NCI-H2196 (cell line): ENCODE data around the gene NPBWR2.
"Not testable (repeated sequence)": the region's sequence is repeated elsewhere in the genome, so short reads cannot be mapped to it uniquely, and the experiment has no call there.

Experiments
- DNase-seq: peaks from one replicate; lab custom pipeline; 2025; ENCODE audit not compliant: unreplicated experiment; lab: John Stamatoyannopoulos, UW

NPBWR2 gene

DNA sequence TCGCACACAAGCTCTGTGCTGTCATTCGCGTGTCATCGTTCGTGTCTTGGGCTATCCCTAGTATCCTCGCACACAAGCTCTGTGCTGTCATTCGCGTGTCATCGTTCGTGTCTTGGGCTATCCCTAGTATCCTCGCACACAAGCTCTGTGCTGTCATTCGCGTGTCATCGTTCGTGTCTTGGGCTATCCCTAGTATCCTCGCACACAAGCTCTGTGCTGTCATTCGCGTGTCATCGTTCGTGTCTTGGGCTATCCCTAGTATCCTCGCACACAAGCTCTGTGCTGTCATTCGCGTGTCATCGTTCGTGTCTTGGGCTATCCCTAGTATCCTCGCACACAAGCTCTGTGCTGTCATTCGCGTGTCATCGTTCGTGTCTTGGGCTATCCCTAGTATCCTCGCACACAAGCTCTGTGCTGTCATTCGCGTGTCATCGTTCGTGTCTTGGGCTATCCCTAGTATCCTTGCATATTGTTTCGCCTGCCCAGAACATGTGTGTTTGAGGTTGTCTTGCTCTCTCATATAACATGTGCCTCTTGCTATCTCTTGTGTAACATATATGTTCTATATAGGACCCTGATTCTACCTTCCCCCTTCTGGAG lies 20.0 kb downstream of the NPBWR2 start:
- DNase-seq: not testable (repeated sequence)

DNA sequence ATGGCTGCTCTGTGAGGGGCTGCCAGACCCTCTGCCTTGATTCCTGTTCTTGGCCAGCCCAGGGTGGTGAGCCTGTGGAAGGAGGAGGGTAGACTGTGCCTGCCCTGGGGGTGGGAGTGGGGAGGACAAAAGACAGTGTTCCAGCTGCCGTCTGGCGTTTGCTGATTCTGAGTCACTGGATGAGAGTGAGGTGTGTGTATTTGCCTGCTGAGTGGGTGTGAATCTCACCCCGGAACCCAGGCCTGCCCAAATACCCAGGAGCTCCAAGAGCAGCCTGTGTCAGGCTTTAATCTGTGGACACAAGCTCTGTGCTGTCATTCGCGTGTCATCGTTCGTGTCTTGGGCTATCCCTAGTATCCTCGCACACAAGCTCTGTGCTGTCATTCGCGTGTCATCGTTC lies 20.6 kb downstream of the NPBWR2 start:
- DNase-seq: no peak

DNA sequence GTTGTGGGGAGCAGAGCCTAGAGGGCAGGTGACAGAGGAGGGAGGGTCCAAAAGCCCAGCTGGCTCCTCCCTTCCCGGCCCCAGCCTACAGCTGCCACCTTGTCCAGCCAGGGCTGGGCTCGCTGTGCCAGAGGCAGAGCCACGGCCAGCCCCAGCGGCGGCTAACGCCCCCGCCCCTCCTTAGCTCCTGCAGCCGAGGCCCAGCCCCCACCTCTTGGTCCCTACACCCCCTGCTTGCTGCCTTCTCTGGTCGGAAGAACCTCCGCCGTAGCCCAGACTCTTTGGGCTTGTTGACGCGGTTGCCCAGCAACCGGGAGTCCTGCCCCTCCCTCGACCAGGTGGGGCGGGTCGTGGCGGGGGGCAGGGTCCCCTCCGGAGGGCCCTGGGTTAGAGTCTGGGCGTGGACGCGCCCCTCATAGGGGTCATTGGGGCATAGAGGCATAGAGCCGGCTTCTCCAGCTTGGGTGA lies 22.6 kb downstream of the NPBWR2 start:
- DNase-seq: peak; percentile 50

DNA sequence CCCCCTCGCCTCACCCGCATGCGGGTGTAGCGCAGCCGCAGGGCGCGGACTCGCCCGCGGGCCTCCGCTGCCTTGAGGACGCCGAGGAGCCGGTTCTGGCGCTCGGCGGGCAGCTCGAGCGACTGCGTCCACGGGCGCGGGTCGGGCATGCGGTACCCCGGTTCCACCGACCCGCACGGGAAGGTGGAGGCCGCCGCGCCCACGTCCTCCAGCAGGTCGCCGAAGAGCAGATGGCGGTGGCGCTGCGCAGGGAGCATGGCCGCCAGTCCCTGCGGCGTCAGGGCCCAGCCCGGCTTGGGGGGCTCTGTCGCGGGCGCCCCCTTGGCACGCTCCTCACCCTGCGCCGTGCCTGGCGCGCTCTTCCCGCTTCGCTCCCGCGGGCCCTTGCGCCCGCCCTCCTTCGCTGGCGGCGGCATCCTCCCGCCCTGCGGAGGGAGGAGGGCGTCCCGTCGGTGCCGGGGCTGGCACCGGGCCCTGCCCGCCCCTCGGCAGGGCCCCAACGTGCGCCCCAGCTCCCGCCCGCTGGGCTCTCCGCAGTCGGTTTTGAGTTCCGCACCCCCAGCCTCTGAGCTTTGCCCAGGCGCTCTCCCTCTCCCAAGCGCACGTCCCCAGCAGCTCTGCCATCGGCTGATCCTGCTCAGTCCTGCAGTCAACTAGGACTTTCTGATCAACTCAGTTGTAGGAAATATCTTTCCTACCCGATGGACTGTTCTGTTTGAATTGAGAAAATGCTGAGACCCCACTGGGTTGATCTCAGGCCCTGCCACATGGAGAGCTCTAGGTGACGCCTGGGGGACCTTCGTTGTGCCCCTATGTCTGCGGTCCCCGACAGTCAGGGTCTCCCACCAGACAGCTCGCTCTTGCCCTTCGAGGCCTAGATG lies 23.3 kb downstream of the NPBWR2 start, which contains the start of gene LKAAEAR1:
LKAAEAR1 (minus strand) TSS at position 595 of the 881 bp plus-strand sequence; CDS start at position 416, 179 bp downstream.
- DNase-seq: no peak

DNA sequence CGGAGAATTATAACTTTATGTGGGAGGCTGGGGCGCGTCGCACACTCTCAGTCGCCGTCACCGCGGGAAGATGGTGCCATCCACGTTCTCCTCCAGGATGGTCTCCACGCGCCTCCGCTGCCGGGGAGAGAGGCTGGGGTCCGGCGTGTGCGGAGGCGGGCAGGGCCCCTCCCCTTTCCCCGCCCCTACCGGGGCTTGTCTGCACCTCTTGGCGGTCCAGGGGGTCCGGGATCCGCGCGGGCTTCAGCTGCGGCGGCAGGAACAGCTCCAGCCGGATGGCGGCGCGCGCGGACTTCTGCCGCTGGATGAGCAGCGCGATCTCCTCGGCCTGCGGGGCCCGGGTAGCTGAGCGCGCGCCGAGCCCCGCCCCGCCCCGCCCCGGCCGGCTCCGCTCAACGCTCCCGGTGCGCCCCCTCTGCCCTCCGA lies 24.0 kb downstream of the NPBWR2 start:
- DNase-seq: peak; percentile 91

- DNase-seq: no peak
Observed at GRCh38 chr20:64082820-64083377, 24.5 kb downstream of the NPBWR2 start.

DNA sequence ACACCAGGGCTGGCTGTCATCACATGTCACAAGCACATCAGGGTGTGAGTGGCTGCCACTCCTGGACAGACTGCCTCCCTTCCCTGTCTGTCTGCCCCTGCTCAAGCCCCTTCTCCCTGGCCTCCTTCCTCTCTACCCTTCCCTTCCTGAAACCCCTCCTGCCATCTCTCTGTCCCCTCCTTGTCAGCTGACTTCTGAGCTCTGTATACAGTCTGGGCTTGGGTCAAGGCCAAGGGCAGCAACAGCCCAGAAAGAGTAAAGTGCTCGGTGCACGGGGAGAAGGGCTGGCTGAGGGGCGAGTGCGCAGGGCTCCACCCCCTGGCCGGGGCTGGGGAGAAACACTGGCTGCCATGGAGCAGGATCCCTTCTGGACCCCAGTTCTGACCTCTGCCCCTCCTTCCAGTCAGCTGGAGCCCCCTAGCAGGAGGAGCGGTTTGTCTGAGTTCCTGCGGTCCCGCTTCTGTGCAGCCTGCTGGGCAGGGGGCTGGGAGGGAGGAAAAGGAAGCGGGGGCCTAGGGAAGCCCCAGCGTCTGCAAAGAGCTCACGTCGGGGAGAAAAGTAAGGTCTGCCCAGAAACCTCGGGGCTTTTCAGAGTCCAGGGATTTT lies 25.1 kb downstream of the NPBWR2 start:
- DNase-seq: no peak

GRCh38 chr20:64081624-64081964 lies 25.8 kb downstream of the NPBWR2 start:
- no peak for DNase-seq

DNA sequence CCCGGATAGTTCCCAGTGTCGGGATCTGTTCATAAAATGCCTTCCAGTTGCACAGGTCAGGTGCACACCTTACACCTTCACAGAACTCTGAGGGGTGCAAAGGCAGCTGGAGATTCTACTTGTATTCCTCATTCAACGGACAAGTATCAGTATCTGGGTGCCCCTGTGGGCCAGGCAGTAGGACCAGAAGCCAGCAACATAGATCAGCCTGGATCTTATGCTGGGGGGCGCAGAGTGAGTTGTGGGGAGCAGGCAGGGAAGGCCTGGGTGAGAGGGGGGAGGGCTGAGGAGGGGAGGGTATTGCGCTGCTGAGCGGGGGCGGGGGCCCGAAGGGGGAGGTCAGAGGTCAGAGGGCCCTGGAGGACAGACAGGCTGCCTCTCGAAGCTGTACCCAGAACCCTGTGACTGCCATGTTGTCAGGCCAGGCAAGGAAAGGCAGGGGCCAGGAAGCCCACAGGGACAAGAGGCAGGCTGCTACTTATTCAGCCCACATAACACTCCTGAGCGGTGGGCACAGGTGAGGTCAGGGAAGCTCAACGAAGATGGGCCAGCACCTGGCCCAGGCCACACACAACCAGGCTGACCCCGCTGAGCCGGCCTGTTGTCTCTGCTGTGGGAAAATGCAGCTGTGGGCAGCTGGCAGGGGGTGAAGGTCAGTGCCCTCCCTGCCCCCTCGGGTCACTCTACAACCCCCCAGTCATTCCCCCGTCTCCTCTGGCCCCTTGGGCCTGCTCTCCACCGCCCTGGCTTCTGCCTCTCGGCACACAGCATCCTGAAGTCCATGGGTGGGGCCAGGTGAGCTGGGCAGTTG lies 26.3 kb downstream of the NPBWR2 start:
- DNase-seq: no peak

- no peak for DNase-seq
Observed at GRCh38 chr20:64080013-64080812, 27.2 kb downstream of the NPBWR2 start, which contains the start of gene OPRL1. OPRL1 (plus strand) TSS chr20:64080082; CDS start chr20:64092721, 12,639 bp downstream.

DNA sequence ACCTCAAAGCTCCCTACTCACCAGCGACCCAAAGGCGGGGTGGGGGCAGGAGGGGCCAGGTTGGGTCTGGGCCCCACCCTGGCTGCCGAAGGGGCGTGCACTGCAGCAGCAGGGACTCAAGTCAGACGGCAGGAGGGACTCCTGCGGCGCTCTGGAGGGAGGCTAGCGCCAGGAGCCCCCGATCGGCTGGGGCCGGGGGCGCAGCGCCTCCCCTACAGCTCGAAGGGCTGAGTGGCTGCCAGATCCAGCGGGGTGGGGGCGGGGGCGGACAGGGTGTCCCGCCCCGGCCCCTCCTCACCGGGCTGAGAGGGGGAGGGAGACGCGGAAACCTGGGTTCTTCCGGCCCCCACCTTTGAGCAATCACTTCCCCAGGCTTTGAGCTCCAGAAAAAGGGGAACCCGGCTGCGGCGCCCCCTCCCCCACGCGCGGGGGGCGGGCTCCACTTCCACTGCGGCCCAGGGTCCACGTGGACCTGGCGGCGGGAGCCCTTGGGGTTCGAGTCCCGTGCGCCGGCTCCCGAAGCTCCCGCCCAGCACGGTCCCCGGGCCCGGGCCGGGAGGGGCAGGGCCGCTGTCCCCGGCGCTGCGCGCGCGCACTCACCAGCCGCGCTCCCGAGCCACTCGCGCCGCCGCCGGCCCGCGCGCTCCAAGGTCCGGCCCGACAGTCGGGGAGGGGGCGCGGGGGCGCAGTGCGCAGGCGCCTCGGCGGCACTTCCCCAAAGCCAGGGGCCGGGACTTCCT lies 27.9 kb downstream of the NPBWR2 start, which contains the start of gene RGS19:
RGS19 (minus strand) TSS at position 246 of the 740 bp plus-strand sequence. CDS start 2,632 bp downstream, outside the sequence.
- DNase-seq: peak; percentile 87

DNA sequence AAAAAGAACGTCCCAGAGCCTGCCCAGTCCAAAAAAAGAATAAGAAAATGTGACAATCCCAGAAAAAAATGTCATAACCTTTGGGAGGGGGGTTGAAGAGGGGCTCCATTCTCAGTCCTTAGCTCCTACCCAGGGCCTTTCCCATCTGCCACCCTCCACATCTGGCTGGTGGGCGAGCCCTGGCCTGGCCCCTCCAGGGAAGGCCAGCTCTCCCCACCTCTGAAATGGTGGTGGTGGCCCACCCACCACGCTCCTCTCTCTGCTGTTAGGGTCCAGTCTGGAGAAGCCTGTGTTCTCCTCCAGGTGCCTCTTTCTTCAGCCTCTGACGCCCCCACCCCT lies 28.5 kb downstream of the NPBWR2 start:
- DNase-seq: no peak

GRCh38 chr20:64077876-64078551 lies 29.4 kb downstream of the NPBWR2 start:
- DNase-seq: no peak

DNA sequence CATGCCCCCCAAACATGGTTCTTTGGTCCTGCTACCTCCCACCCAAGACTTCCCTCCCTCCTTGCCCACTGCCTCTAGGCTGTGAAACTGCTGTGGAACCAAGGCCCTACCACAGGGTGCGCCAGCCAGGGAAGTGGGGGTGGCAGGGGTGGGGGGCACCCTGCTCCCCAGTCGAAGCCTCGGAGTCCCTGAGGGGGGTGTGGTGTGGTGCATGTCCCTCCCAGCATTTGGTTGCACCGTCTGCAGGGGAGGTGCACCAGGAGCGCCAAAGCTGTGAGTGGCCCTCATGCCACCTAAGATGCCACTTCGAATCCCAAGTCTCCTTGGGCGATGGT lies 29.9 kb downstream of the NPBWR2 start:
- no peak for DNase-seq

DNA sequence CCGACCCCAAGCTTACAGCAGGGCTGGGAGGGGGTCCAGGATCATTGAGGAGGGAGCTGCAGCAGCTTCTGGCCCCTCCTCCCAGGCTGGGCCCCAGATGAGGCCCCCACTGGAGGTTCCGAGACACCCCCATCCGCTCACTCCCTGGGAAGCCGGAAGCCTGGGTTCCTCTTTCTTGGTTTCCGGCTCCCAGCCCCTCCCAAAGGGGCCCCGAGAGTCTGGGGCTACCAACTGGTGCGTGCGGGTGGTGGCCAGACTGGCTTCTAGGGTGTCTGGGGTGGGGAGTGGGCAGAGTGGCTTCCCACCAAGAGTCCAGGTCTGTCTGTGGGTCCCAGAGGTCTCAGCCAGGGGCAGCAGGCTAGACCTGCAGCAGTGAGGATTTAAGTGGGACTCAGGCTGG lies 30.3 kb downstream of the NPBWR2 start:
- DNase-seq: no peak

- no peak for DNase-seq
Observed at GRCh38 chr20:64076061-64076997, 31.0 kb downstream of the NPBWR2 start.

DNA sequence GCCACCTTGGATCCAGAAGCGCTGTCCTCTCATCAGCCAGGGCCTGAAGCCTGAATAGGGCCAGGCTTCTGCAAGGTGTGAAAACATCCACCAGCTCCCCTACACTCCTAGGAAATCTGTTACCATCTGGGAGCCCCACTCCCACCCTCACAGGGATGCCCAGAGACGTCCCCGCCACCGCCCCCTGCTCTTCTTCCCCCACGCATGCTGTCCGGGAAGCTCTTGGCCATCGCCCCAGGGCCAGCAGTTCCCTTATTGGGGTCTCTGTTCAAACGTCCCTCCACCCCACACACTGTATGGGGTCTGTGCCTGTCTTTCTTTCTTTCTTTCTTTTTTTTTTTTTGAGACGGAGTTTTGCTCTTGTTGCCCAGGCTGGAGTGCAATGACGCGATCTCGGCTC lies 31.8 kb downstream of the NPBWR2 start:
- DNase-seq: no peak

GRCh38 chr20:64074963-64075362 lies 32.4 kb downstream of the NPBWR2 start:
- DNase-seq: no peak
